Measurements from ENCODE around the gene FLVCR2. TPM values are rescaled to one million over a fixed set of nuclear protein-coding genes. Genes with fewer than 3 reads are reported as not detected.

Gene FLVCR2
- polyA plus RNA-seq, 2 donors, result 1.2 to 2.2 TPM

DNA sequence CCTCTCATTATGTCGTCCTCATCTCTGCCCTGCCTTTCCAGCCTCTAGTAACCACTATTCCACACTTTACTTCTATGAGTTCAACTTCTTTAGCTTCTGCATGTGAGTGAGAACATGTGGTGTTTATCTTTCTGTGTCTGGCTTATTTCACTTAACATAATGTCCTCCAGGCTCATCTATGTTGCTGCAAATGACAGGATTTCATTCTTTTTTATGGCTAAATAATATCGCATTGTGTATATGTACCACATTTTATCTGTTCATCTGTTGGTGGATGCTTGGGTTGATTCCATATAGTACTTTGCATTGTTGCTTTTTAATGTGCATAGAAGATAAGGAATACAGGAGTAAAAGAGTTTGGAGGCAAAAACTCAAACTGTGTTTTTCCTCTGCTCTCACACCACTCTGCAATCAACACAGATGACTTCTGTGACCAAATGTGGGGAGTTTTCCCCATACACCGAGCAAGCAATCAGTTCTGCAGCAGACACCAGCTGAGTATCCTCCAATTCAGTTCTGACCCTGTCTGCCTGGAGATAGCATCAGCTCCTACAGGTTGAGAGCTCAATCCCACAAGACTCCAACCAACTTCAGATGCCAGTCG lies 24.6 kb upstream of the FLVCR2 start:
- H3K9me3 ChIP-seq (ENCODE audit: control insufficient read depth in 2 of 2, insufficient read depth in 1 of 2, low read depth in 1 of 2, low read length in 1 of 2), result no peaks in the 10 kb centered on the region
- H3K36me3 ChIP-seq (ENCODE audit: control insufficient read depth in 2 of 2, insufficient read depth in 2 of 2, low read length in 1 of 2), result no peaks in the 10 kb centered on the region
- 64 to 69% methylated on average over 4 of the region's 4 CpGs for whole genome bisulfite sequencing, 2 donors
- H3K4me1 ChIP-seq (ENCODE audit: control insufficient read depth in 2 of 2, insufficient read depth in 2 of 2, low read length in 1 of 2), result peaks cover 0 to 2% of the 10 kb centered on the region in 2 donors
- no peaks in the 10 kb centered on the region for H3K27me3 ChIP-seq (ENCODE audit: control insufficient read depth in 1 of 2, insufficient read depth in 2 of 2, low read length in 2 of 2)
- no peak overlapping the region for H3K27ac ChIP-seq (ENCODE audit: low read depth in 2 of 2, low read length in 1 of 2)
- no peak overlapping the region for H3K4me3 ChIP-seq (ENCODE audit: low read depth in 1 of 2, low read length in 2 of 2)

DNA sequence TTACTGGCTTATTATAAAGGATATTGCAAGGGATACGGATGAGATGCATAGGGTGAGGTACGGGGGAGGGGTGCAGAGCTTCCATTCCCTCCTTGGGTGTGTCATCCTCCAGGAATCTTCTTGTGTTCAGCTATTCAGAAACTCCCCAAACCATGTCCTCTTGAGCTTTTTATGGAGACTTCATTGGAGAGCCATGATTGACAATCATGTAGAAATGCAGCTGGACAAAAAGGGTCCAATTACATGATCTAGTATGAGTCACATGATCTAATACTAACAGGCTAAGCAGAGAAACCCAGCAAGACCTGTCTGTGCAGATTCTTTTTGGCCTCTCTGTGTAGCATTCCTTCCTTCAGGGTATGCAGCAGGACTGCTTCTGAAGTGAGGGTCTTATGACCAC lies 23.9 kb upstream of the FLVCR2 start:
- no peaks in the 10 kb centered on the region for H3K36me3 ChIP-seq (ENCODE audit: control insufficient read depth in 2 of 2, insufficient read depth in 2 of 2, low read length in 1 of 2)
- H3K27me3 ChIP-seq (ENCODE audit: control insufficient read depth in 1 of 2, insufficient read depth in 2 of 2, low read length in 2 of 2), result no peaks in the 10 kb centered on the region
- no peaks in the 10 kb centered on the region for H3K9me3 ChIP-seq (ENCODE audit: control insufficient read depth in 2 of 2, insufficient read depth in 1 of 2, low read depth in 1 of 2, low read length in 1 of 2)
- no peak overlapping the region for H3K27ac ChIP-seq (ENCODE audit: low read depth in 2 of 2, low read length in 1 of 2)
- 45 to 47% methylated on average over 2 of the region's 2 CpGs for WGBS, 2 donors
- H3K4me3 ChIP-seq (ENCODE audit: low read depth in 1 of 2, low read length in 2 of 2), result no peak overlapping the region
- H3K4me1 ChIP-seq (ENCODE audit: control insufficient read depth in 2 of 2, insufficient read depth in 2 of 2, low read length in 1 of 2), result peaks cover 0 to 2% of the 10 kb centered on the region in 2 donors

DNA sequence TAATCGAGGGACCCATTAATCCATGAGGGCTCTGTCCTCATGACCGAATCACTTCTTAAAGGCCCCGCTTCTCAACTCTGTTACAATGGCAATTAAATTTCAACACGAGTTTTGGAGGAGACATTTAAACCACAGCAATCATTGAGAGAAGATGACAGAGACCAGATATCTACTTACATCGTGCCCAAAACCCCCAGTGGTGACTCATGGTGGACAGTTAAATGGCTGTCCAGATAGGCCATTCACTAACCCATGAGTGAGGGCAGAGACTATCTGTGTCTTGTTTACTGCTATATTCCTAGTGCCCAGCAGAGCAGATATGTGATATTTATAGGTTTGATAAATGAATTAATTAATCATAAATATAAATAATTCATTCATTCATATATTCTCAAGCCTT lies 20.0 kb upstream of the FLVCR2 start:
- H3K27me3 ChIP-seq (ENCODE audit: control insufficient read depth in 1 of 2, insufficient read depth in 2 of 2, low read length in 2 of 2), result no peaks in the 10 kb centered on the region

DNA sequence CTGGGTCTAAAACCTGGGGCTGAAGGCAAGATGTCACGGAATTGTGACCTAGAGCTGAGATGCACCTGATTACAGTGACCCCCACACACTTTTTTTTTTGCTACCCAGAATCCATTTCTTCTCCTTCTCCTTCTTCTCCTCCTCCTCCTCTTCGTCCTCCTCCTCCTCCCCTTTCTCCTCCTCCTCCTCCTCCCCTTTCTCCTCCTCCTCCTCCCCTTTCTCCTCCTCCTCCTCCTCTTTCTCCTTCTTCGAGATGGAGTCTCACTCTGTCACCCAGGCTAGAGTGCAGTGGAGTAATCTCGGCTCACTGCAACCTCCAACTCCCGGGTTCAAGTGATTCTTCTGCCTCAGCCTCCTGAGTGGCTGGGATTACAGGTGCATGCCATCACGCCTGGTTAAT lies 19.4 kb upstream of the FLVCR2 start:
- 92 to 96% methylated on average over 6 of the region's 6 CpGs for WGBS, 2 donors
- Histone ChIP-seq H3K4me3 (ENCODE audit: low read depth in 1 of 2, low read length in 2 of 2) (no peak overlapping the region), H3K4me1 (ENCODE audit: control insufficient read depth in 2 of 2, insufficient read depth in 2 of 2, low read length in 1 of 2) (peaks cover 0 to 7% of the 10 kb centered on the region in 2 donors), H3K9me3 (ENCODE audit: control insufficient read depth in 2 of 2, insufficient read depth in 1 of 2, low read depth in 1 of 2, low read length in 1 of 2) (no peaks in the 10 kb centered on the region), H3K27me3 (ENCODE audit: control insufficient read depth in 1 of 2, insufficient read depth in 2 of 2, low read length in 2 of 2) (no peaks in the 10 kb centered on the region), H3K36me3 (ENCODE audit: control insufficient read depth in 2 of 2, insufficient read depth in 2 of 2, low read length in 1 of 2) (no peaks in the 10 kb centered on the region), H3K27ac (ENCODE audit: low read depth in 2 of 2, low read length in 1 of 2) (no peak overlapping the region)

More for the DNA sequence above, 20.0 kb upstream of the FLVCR2 start:
- Histone ChIP-seq H3K27ac (ENCODE audit: low read depth in 2 of 2, low read length in 1 of 2) (no peak overlapping the region), H3K36me3 (ENCODE audit: control insufficient read depth in 2 of 2, insufficient read depth in 2 of 2, low read length in 1 of 2) (no peaks in the 10 kb centered on the region), H3K4me1 (ENCODE audit: control insufficient read depth in 2 of 2, insufficient read depth in 2 of 2, low read length in 1 of 2) (peaks cover 0 to 7% of the 10 kb centered on the region in 2 donors), H3K4me3 (ENCODE audit: low read depth in 1 of 2, low read length in 2 of 2) (no peak overlapping the region), H3K9me3 (ENCODE audit: control insufficient read depth in 2 of 2, insufficient read depth in 1 of 2, low read depth in 1 of 2, low read length in 1 of 2) (no peaks in the 10 kb centered on the region)
- 88% methylated on average over 5 of the region's 5 CpGs for WGBS, 2 donors

DNA sequence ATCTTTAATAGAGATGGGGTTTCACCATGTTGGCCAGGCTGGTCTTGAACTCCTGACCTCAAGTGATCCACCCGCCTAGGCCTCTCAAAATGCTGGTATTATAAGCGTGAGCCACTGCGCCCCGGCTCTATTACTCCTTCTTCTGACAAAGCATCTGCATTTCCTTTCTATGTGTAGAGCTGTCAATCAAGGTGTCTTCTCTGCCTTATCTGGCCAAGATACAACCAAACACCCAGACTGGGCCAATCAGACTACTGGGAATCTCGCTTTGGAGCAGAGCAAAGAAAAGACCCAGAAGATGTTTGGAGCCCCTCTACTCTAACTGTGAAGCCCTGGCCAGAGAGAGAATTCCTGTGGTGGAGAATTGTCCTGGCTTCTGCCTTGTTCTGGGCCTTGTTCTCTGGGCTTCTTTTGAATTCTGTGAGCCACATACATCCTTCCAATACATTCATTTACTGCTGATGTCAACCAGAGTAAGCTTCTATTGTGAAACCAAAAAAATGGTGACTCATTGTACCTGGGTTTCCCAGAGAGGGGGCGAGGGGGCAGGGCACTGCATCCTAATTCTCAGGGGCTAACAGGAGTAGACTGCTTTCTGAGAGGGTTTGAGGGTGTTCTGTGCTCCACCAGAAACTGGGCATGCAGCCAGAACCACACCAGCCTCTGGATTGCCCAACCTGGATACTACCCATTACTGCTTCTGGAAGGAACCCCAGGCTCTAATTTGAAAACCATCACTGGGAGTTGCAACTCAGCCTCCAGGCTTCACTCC lies 18.8 kb upstream of the FLVCR2 start:
- Histone ChIP-seq H3K4me1 (ENCODE audit: control insufficient read depth in 2 of 2, insufficient read depth in 2 of 2, low read length in 1 of 2) (peaks cover 0 to 5% of the 10 kb centered on the region in 2 donors), H3K9me3 (ENCODE audit: control insufficient read depth in 2 of 2, insufficient read depth in 1 of 2, low read depth in 1 of 2, low read length in 1 of 2) (no peaks in the 10 kb centered on the region)
- 84% methylated on average over 6 of the region's 6 CpGs for WGBS, 2 donors

DNA sequence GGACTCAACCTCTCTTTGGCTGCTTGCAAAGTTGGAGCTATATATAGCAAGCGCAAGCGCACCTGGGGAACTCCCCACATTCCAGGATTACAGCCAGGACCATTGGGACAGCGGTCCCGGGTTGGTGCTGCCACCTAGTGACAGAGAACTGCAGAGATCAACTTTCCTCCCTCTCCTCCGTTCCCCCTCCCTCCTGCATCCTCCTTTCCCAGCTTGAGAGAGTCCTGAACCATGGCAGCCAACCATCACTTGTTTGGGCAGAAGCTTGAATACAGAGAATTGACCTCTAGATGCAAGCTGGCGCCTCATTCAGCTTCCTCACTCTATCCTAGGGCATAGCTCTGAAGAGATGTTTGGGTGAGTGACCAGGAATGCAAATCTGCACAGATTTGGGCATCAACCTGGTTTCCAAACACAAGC lies 17.4 kb upstream of the FLVCR2 start:
- Histone ChIP-seq H3K9me3 (ENCODE audit: control insufficient read depth in 2 of 2, insufficient read depth in 1 of 2, low read depth in 1 of 2, low read length in 1 of 2) (no peaks in the 10 kb centered on the region), H3K4me3 (ENCODE audit: low read depth in 1 of 2, low read length in 2 of 2) (no peak overlapping the region), H3K27me3 (ENCODE audit: control insufficient read depth in 1 of 2, insufficient read depth in 2 of 2, low read length in 2 of 2) (no peaks in the 10 kb centered on the region), H3K36me3 (ENCODE audit: control insufficient read depth in 2 of 2, insufficient read depth in 2 of 2, low read length in 1 of 2) (no peaks in the 10 kb centered on the region), H3K27ac (ENCODE audit: low read depth in 2 of 2, low read length in 1 of 2) (no peak overlapping the region), H3K4me1 (ENCODE audit: control insufficient read depth in 2 of 2, insufficient read depth in 2 of 2, low read length in 1 of 2) (peaks cover 0 to 5% of the 10 kb centered on the region in 2 donors)
- WGBS, 2 donors, result 2 to 5% methylated on average over 6 of the region's 6 CpGs

More for the DNA sequence above, 18.8 kb upstream of the FLVCR2 start:
- H3K27ac ChIP-seq (ENCODE audit: low read depth in 2 of 2, low read length in 1 of 2), result peak overlapping the region in 1 of 2 donors; percentile 16
- H3K27me3 ChIP-seq (ENCODE audit: control insufficient read depth in 1 of 2, insufficient read depth in 2 of 2, low read length in 2 of 2), result no peaks in the 10 kb centered on the region
- H3K4me3 ChIP-seq (ENCODE audit: low read depth in 1 of 2, low read length in 2 of 2), result no peak overlapping the region
- H3K36me3 ChIP-seq (ENCODE audit: control insufficient read depth in 2 of 2, insufficient read depth in 2 of 2, low read length in 1 of 2), result no peaks in the 10 kb centered on the region

DNA sequence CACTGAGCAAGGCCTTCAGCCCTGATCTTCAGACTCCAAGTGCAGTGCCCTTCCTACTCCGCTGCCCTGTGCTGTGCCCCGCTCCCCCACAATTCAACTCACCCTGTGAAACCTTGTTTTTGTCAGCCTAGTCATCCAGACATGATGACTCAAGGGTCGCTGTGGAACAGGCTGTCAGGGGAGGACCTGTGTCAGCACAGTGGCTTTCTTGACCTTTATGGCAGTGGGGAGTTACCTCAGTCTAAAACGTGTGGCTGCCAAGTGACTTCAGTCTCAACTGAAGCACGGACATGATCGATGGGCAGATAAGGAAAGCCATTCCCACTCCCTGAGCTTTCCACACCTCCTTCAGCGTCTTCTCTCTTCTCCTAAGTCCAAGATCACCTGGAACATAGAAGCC lies 16.3 kb upstream of the FLVCR2 start:
- H3K27ac ChIP-seq (ENCODE audit: low read depth in 2 of 2, low read length in 1 of 2), result no peak overlapping the region
- no peaks in the 10 kb centered on the region for H3K36me3 ChIP-seq (ENCODE audit: control insufficient read depth in 2 of 2, insufficient read depth in 2 of 2, low read length in 1 of 2)
- no peaks in the 10 kb centered on the region for H3K9me3 ChIP-seq (ENCODE audit: control insufficient read depth in 2 of 2, insufficient read depth in 1 of 2, low read depth in 1 of 2, low read length in 1 of 2)
- H3K4me3 ChIP-seq (ENCODE audit: low read depth in 1 of 2, low read length in 2 of 2), result no peak overlapping the region
- peaks cover 0 to 5% of the 10 kb centered on the region in 2 donors for H3K4me1 ChIP-seq (ENCODE audit: control insufficient read depth in 2 of 2, insufficient read depth in 2 of 2, low read length in 1 of 2)
- no peaks in the 10 kb centered on the region for H3K27me3 ChIP-seq (ENCODE audit: control insufficient read depth in 1 of 2, insufficient read depth in 2 of 2, low read length in 2 of 2)
- WGBS, 2 donors, result 47 to 58% methylated on average over 7 of the region's 7 CpGs

DNA sequence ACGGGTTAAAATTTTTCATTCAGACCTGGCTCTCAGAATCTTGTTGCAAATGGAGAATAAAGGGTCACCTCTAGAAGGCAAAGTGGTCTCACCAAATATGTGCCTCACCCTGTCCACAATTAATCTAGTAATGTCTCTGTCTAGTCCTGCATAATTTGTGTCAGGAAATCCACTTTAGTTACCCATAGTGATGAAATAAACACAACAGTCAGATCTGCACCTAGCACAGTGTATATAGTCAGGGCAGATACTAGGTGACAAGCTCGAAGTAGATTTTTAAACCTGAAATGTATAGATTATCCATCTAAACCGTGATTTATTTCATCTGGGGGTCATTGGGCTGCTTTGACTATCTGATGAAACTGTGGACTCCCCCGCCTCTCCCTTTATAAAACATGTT lies 15.9 kb upstream of the FLVCR2 start:
- WGBS, 2 donors, result 63 to 76% methylated on average over 4 of the region's 4 CpGs
- H3K27me3 ChIP-seq (ENCODE audit: control insufficient read depth in 1 of 2, insufficient read depth in 2 of 2, low read length in 2 of 2), result no peaks in the 10 kb centered on the region
- H3K4me3 ChIP-seq (ENCODE audit: low read depth in 1 of 2, low read length in 2 of 2), result no peak overlapping the region
- no peaks in the 10 kb centered on the region for H3K9me3 ChIP-seq (ENCODE audit: control insufficient read depth in 2 of 2, insufficient read depth in 1 of 2, low read depth in 1 of 2, low read length in 1 of 2)
- H3K4me1 ChIP-seq (ENCODE audit: control insufficient read depth in 2 of 2, insufficient read depth in 2 of 2, low read length in 1 of 2), result peaks cover 0 to 5% of the 10 kb centered on the region in 2 donors
- H3K27ac ChIP-seq (ENCODE audit: low read depth in 2 of 2, low read length in 1 of 2), result no peak overlapping the region
- H3K36me3 ChIP-seq (ENCODE audit: control insufficient read depth in 2 of 2, insufficient read depth in 2 of 2, low read length in 1 of 2), result no peaks in the 10 kb centered on the region

- no peaks in the 10 kb centered on the region for H3K27me3 ChIP-seq (ENCODE audit: control insufficient read depth in 1 of 2, insufficient read depth in 2 of 2, low read length in 2 of 2)
- 49 to 51% methylated on average over 4 of the region's 4 CpGs for WGBS, 2 donors
- H3K4me3 ChIP-seq (ENCODE audit: low read depth in 1 of 2, low read length in 2 of 2), result no peak overlapping the region
- H3K27ac ChIP-seq (ENCODE audit: low read depth in 2 of 2, low read length in 1 of 2), result no peak overlapping the region
- H3K4me1 ChIP-seq (ENCODE audit: control insufficient read depth in 2 of 2, insufficient read depth in 2 of 2, low read length in 1 of 2), result peaks cover 0 to 5% of the 10 kb centered on the region in 2 donors
- H3K36me3 ChIP-seq (ENCODE audit: control insufficient read depth in 2 of 2, insufficient read depth in 2 of 2, low read length in 1 of 2), result no peaks in the 10 kb centered on the region
- no peaks in the 10 kb centered on the region for H3K9me3 ChIP-seq (ENCODE audit: control insufficient read depth in 2 of 2, insufficient read depth in 1 of 2, low read depth in 1 of 2, low read length in 1 of 2)
These were observed 14.5 kb upstream of the FLVCR2 start for GRCh38 chr14:75563931-75564330.

DNA sequence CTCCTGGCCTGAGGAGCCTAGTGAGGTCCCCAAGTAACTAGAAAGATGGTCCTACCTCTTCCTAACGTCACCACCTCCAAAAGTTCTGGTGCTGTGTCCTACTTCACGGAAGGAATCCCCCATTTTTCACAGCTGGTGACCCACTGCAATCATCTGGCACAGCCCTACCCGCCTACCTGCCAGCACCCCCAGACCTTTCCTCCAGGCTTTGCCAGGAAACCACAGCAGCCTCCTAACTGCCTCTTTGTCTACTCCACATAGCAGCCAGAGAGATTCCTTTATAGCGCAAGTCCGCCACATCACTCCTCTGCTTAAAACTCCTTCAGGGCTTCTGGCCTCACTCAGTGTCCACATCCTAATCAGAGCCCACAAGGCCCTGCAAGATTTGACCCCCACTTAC lies 13.4 kb upstream of the FLVCR2 start:
- no peak overlapping the region for H3K4me3 ChIP-seq (ENCODE audit: low read depth in 1 of 2, low read length in 2 of 2)
- no peaks in the 10 kb centered on the region for H3K9me3 ChIP-seq (ENCODE audit: control insufficient read depth in 2 of 2, insufficient read depth in 1 of 2, low read depth in 1 of 2, low read length in 1 of 2)
- peaks cover 0 to 3% of the 10 kb centered on the region in 2 donors for H3K4me1 ChIP-seq (ENCODE audit: control insufficient read depth in 2 of 2, insufficient read depth in 2 of 2, low read length in 1 of 2)
- H3K27me3 ChIP-seq (ENCODE audit: control insufficient read depth in 1 of 2, insufficient read depth in 2 of 2, low read length in 2 of 2), result no peaks in the 10 kb centered on the region
- no peak overlapping the region for H3K27ac ChIP-seq (ENCODE audit: low read depth in 2 of 2, low read length in 1 of 2)
- H3K36me3 ChIP-seq (ENCODE audit: control insufficient read depth in 2 of 2, insufficient read depth in 2 of 2, low read length in 1 of 2), result no peaks in the 10 kb centered on the region
- 84 to 90% methylated on average over 5 of the region's 5 CpGs for WGBS, 2 donors

All from esophagus (tissue), 2 donors.